ENCODE results near the gene PTGR1.
"Not testable (repeated sequence)": the region's sequence is repeated elsewhere in the genome, so short reads cannot be mapped to it uniquely, and the experiment has no call there.

Gene PTGR1

GRCh38 chr9:111610845-111611244 is 11.4 kb upstream of the PTGR1 start:
- DNase-seq: no peak

- DNase-seq: no peak
Observed at GRCh38 chr9:111610149-111610548, 10.7 kb upstream of the PTGR1 start.

DNA sequence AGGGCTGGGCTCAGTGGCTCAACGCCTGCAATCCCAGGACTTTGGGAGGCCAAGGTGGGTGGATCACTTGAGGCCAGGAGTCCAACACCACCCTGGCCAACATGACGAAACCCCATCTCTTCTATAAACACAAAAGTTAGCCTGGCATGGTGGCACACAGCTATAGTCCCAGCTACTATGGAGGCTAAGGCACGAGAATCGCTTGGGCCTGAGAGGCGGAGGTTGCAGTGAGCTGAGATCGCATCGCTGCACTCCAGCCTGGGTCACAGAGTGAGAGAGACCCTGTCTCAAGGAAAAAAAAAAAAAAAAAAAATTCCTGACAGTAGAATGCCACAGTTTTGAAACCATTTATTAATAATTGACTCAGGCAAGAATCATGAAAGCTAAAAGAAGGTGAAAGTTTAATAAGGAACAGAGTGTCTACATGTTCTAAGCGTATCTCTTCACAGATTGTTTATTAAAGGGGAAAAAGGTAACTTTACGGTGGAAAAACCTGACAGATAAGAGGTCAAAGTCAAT is 5.7 kb upstream of the PTGR1 start:
- DNase-seq: no peak

DNA sequence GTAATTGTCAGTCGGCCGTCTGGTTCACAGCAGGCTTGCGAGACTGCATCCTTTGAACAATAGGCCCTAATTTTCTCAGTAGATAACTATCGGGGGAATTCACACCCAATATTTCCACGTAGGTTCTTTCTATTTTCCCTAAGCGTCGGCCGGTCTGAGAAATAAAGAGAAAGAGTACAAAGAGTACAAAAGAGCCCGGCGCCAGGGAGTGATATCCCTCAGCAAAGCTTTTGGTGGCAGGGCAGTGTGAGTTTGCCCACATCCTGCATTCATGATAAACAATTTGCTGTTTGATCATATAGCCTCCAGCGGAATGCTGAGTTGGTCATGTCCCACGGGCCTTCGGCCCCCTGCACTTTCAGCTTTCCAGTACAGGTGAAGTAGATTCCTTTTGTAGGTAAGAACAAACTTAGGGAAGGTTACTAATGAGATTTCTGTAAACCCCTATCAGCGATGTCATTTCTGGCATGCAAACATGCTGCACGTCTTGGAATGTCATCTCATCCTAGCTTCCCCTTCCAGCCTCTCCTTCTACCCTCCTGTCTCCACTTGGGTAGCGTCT is 4.7 kb upstream of the PTGR1 start:
- DNase-seq: no peak

DNA sequence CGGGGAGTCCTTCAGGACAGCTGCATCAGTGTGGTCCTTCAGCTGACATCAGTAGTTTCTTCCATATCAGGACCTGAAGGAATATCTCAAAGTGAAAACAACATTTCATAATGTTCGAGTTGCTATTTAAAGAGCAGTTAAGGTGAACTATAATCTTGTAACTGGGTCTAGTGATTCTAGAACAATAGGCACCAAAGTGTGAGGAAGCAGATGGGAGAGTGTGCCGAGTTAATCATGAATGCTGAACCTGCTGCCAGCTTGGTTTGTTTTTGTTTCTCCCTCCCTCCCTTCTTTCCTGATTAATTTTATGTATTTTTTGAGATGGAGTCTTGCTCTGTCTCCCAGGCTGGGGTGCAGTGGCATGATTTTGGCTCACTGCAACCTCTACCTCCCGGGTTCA is 3.6 kb upstream of the PTGR1 start:
- DNase-seq: no peak

- no peak for DNase-seq
Observed at GRCh38 chr9:111601237-111602018, 2.0 kb upstream of the PTGR1 start.

DNA sequence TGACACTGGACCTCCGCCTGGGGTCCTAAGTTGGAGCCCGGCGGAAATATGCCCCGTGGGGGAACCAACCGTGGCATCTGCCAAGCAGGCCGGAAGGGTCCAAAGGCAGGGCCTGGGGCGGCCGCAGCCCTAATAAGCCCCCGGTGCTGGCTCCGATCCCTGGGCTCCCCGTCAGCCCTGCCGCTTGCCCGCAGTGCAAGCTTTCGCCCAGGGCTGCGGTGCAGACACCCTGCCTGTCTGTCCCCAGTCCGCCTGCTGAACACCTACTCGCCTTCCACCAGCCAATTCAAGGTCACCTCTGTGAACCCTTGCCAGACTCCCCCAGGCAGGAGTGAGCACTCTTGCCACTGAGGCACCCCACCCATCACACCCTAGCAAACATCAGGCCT is 502 bp upstream of the PTGR1 start:
- no peak for DNase-seq

DNA sequence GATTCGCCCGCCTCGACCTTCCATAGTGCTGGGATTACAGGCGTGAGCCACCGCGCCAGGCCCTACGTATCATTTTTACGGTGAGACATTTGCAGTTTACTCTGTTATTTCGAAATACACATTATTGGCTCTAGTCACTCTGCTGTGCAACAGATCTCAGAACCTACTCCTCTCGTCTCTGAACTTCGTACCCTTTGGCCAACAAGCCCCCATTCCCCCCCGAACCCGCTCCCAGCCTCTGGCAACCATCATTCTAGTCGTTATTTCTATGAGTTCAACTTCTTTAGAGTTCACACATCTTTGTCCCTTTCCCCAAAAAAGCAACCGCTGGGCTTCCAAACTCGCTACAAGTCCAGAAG is 735 bp downstream of the PTGR1 start:
- no peak for DNase-seq

DNA sequence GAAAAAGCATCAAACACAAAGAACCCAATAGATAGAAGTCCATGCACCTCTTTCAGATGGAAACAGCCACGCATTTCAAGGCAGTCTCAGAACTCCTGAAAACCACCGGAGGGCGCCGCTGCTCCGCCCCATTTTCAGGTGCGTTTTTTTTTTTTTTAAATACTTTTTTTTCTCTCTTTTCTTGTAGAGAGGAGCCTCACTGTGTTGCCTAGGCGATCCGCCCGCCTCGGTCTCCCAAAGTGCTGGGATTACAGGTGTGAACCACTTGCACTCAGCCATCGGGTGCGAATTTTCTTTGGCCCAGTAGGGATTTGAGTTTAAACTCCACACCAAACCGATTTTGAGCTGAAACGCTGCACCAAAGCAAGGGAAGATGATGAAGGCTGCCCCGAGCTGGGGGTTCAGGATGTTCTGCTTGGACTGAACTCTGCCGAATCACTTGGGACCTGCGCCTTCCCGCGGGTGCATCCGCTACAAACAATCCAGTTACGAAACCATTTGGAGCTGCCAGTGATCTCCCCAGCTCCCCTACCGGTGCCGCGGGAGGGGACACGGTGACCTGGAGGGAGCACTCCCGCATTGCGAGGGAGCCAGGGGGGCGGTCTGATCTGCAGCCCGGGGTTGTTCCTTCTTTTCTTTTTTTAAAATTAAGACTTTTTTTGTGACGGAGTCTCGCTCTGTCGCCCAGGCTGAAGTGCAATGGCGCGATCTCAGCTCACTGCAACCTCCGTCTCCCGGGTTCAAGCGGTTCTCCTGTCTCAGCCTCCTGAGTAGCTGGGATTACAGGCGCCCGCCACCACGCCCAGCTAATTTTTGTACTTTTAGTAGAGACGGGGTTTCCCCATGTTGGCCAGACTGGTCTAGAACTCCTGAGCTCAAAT is 1.4 kb downstream of the PTGR1 start:
- DNase-seq: peak; percentile 21

DNA sequence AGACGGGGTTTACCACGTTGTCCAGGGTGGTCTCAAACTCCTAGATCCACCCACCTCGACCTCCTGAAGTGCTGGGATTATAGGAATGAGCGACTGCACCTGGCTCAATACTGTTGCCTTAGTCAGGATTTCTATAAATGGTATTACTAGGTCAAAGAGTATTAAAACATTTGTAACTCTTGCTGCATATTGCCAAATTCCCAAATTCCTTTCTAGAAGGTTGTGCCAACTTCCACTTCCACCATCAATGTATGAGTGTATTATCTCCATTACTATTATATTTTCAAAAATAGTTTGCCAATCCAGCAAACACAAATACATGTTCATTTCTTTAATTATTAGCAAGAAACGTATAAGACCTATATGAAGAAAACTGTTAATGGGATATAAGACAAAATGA is 10.6 kb downstream of the PTGR1 start:
- DNase-seq: no peak

- no peak for DNase-seq
Observed at GRCh38 chr9:111586378-111586777, 13.1 kb downstream of the PTGR1 start.

DNA sequence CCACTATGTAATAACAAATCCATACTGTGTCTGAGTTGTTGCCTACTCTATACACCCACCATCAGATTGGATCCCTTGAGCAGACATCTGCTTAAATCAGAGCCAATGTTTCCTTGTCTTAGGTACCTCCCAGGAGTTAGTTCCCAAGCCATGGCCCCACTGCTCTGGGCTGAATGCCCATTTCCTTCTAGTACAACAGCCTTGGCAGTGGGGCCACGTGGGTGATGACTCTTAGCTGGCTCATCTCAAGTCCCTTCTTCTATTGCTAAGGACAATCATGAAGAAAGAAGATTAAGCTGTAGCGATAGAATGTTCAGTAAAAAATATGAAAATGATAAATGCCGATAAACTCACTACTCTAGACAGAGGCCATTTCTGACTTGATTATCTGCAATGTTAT is 16.6 kb downstream of the PTGR1 start:
- no peak for DNase-seq

- no peak for DNase-seq
Observed at GRCh38 chr9:111572950-111573604, 26.4 kb downstream of the PTGR1 start.

DNA sequence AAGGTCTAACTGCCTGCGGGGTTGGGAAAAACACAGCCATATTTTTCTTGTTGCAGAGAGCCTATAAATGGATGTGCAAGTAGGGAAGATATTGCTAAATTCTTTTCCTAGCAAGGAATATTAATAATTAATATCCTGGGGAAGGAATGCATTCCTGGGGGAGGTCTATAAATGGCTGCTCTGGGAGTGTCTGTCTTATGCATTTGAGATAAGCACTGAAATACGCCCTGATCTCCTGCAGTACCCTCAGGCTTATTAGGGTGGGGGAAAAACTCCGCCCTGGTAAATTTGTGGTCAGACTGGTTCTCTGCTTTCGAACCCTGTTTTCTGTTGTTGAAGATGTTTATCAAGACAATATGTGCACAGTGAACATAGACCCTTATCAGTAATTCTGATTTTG is 31.3 kb downstream of the PTGR1 start:
- not testable (repeated sequence) for DNase-seq

GRCh38 chr9:111566234-111566633 is 33.2 kb downstream of the PTGR1 start:
- DNase-seq: no peak

DNA sequence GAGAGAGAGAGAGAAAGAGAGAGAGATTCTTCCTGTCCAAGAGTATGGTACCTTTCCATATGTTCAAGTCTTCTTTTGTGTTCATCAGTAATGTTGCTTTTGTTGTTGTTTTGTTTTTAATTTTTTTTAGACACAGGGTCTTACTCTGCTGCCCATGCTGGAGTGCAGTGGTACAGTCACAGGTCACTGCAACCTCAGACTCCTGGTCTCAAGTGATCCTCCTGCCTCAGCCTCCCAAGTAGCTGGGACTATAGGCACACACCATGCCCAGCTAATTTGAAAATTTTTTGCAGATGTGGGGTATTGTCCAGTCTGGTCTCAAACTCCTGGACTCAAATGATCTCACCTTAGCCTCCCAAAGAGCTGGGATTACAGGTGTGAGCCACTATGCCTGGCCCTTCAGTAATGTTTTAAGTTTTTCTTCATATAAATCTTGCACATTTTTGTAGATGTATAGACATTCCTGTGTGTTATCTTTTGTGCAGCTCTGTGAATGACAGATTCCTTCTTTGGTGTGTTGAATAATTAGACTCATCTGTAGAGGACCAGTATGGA is 38.2 kb downstream of the PTGR1 start:
- DNase-seq: no peak

DNA sequence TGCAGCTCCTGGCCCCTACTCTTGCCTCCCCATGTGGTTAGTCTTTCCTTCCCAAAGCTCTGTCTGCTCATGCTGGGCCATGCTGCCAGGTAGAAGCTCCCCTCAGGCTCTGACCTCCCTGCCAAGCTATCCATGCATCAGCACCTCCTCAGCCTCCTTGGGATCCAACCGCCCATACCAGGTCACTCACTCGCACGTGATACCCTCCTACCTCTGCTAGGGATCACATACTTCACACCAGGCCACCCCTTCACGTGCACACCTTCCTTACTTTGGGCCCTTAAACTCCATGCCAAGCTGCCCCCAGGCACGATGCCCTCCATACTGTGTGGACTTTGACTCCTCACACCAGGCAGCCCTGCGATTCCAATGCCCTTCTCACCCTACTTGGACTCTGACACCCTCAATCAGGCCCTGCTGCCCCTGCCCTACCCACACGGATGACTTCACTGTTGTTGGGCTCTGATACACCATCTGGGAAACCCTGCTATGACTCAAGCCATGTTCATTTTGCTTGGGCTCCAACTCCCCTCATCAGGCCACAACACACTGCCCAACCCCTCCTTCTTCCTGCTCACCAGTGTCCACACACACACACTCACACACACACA is 40.3 kb downstream of the PTGR1 start:
- no peak for DNase-seq

DNA sequence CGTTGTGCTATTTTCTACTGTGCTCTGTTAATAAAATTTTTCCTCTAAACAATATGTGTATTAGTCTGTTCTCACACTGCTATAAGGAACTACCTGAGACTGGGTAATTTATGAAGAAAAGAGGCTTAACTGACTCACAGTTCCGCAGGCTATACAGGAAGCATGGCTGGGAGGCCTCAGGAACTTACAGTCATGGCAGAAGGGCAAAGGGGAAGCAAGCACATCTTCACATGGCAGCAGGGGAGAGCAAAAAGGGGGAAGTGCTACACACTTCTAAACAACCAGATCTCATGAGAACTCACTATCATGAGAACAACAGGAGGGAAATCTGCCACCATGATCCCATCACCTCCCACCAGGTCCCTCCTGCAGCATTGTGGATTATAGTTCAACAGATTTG is 44.0 kb downstream of the PTGR1 start:
- DNase-seq: not testable (repeated sequence)

- no peak for DNase-seq
Observed at GRCh38 chr9:111548623-111549022, 50.8 kb downstream of the PTGR1 start.

- no peak for DNase-seq
Observed at GRCh38 chr9:111542497-111543254, 56.8 kb downstream of the PTGR1 start.

DNA sequence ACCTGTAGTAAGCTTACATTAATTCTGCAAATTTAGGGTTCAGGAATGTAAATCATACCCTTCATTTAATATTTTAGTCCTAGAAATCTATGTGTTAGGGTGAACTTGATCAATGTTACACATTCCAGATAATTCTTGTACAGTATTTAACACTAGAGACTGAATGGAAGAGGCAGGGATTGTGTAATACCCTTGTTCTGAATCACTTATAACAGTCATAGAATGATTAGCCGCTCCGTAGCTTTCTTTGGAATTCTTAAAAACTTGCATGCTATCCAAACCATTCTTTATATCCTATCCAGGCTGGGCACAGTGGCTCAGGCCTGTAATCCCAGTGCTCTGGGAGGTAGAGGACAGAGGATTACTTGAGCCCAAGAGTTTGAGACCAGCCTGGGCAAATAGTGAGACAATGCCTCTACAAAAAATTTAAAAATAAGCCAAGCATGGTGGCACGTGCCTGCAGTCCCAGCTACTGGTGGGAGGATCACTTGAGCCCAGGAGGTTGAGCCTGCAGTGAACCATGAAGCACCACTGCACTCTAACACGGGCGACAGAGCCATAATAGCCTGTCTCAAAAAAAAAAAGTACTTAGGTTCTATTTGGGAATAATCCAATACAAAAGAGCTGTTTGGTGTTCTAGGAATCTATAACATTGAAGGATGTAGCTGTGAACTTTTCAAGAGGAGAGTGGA is 66.2 kb downstream of the PTGR1 start:
- no peak for DNase-seq

All from NCI-H1092 (cell line).